AG04450 (cell line): ENCODE data around the gene SEMA7A. TPM values are rescaled to one million over a fixed set of nuclear protein-coding genes. Genes with fewer than 3 reads are reported as not detected.
A peak's percentile ranks its signal among the peaks of the same experiment; 100 is the strongest.

Source experiments
- CTCF ChIA-PET: fragments of 300-600, 350-600 bp; formaldehyde crosslinking; extraction: SDS; loops from one replicate; lab custom pipeline; 2022; ENCODE audit warnings: antibody characterized with exemption, inconsistent platforms; lab: Charles Lee
- POLR2A ChIA-PET: fragments of 350-600 bp; formaldehyde crosslinking; extraction: SDS; loops from one replicate; lab custom pipeline; 2021; ENCODE audit warnings: antibody characterized with exemption, inconsistent platforms; lab: Yijun Ruan, JAX
- DNase-seq: peaks from one replicate; pipeline ENCODE4 v3.0.0-alpha.2; 2011; ENCODE audit warnings: low read depth, low spot score
- H3K27ac ChIP-seq: one replicate; pipeline ENCODE4 v1.5.1; 2012; ENCODE audit warnings: low read depth, low read length, control low read depth
- H3K27me3 ChIP-seq: one replicate; pipeline ENCODE4 v1.6.0; 2012; ENCODE audit warnings: low read length; ENCODE audit not compliant: control insufficient read depth, insufficient read depth
- H3K4me3 ChIP-seq: 2 replicates; pipeline ENCODE4 v1.5.1; 2011; ENCODE audit warnings: mild to moderate bottlenecking, low read depth, low read length, control low read depth
- H3K9me3 ChIP-seq: 2 replicates; pipeline ENCODE4 v1.5.1; 2012; ENCODE audit warnings: low read length; ENCODE audit not compliant: control insufficient read depth, insufficient read depth
- CTCF ChIP-seq: IDR thresholded peaks from 2 replicates; pipeline ENCODE4 v1.5.1; 2011; ENCODE audit warnings: low read depth, low read length, control low read depth, inconsistent platforms
- polyA plus RNA-seq: library from polyadenylated mRNA; depleted of rRNA; stranded (reverse); fragments of >200 nt; gene quantifications from 2 replicates; pipeline ENCODE4 v1.2.3, GENCODE V29; 2011

SEMA7A gene
- polyA plus RNA-seq, 1 experiment = 7.5 TPM

GRCh38 chr15:74426404-74427281, 7.1 kb downstream of the SEMA7A start:
- H3K4me3 ChIP-seq = no peak overlapping the region
- no peaks in the 10 kb centered on the region for H3K9me3 ChIP-seq
- no peak overlapping the region for H3K27ac ChIP-seq
- H3K27me3 ChIP-seq = no peaks in the 10 kb centered on the region
- ChIA-PET CTCF (interaction anchor here (1.2 kb wide), 1 partner anchor 12 kb away, joined by 5 read pairs; no protein-coding TSS in a partner anchor), POLR2A (no interaction called here)
- no peak for TF ChIP-seq CTCF
- DNase-seq = no peak

DNA sequence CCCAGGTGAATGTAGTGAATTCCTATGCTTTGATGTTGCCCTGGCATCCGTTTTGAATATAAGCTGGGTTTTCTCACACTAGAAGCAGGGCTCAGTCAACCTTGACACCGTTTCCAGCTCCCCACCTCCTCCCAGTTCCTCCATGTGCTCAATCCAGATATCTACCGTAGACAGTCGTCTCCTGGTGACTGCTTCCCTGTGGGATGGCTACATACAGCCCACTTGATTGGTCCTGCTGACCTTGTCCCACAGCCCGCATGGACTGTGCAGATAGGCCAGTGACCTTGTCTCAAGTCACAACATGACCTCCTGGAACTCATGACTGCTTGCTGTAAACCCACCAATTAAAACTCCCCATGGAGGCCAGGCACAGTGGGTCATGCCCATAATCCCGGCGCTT, 8.1 kb downstream of the SEMA7A start:
- no peak for DNase-seq
- Histone ChIP-seq H3K9me3 (no peaks in the 10 kb centered on the region), H3K4me3 (no peak overlapping the region), H3K27me3 (no peaks in the 10 kb centered on the region), H3K27ac (peak overlapping the region; percentile 2)
- ChIA-PET CTCF (interaction anchor here (1.0 kb wide), 1 partner anchor 51 kb away, joined by 3 read pairs; no protein-coding TSS in a partner anchor), POLR2A (no interaction called here)
- no peak for TF ChIP-seq CTCF

- POLR2A ChIA-PET = no interaction called here
These were observed 8.7 kb downstream of the SEMA7A start for GRCh38 chr15:74424901-74425528.

GRCh38 chr15:74423431-74424257, 10.1 kb downstream of the SEMA7A start:
- CTCF ChIA-PET = interaction anchor here (1.5 kb wide), 1 partner anchor 42 kb away, joined by 9 read pairs; no protein-coding TSS in a partner anchor
- Histone ChIP-seq H3K27me3 (no peaks in the 10 kb centered on the region), H3K9me3 (no peaks in the 10 kb centered on the region), H3K27ac (peak overlapping the region; percentile 68), H3K4me3 (no peak overlapping the region)
- POLR2A ChIA-PET = interaction anchor here (0.5 to 0.7 kb wide), 2 partner anchors 33 to 117 kb away, joined by 3 to 4 read pairs; partner anchors contain the start of gene ARID3B
- no peak for TF ChIP-seq CTCF
- DNase-seq = no peak

More at GRCh38 chr15:74424901-74425528, 8.7 kb downstream of the SEMA7A start:
- no peak overlapping the region for H3K4me3 ChIP-seq
- no peak for DNase-seq
- H3K27ac ChIP-seq = peak overlapping the region; percentile 2
- CTCF ChIA-PET = interaction anchor here (1.0 kb wide), 1 partner anchor 50 kb away, joined by 3 read pairs; no protein-coding TSS in a partner anchor
- no peaks in the 10 kb centered on the region for H3K9me3 ChIP-seq
- no peaks in the 10 kb centered on the region for H3K27me3 ChIP-seq
- TF ChIP-seq CTCF = no peak
